Stimulated activated CD8-positive, alpha-beta memory T cell treated with anti-CD3 and anti-CD28 coated beads, Interleukin-12 subunit alpha, Interleukin-12 subunit beta, amount 100 ng/mL, for 24 hours (primary cell): Measurements from ENCODE around the gene LIMCH1.
"Not testable (repeated sequence)": the region's sequence is repeated elsewhere in the genome, so short reads cannot be mapped to it uniquely, and the experiment has no call there.

Experiments
- DNase-seq: peaks from one replicate; pipeline ENCODE4 v3.0.0-alpha.2; 2020; ENCODE audit errors: extremely low read depth

The LIMCH1 gene

GRCh38 chr4:41727861-41728572, 190.1 kb downstream of the LIMCH1 start:
- no peak for DNase-seq

GRCh38 chr4:41728573-41728913, 190.6 kb downstream of the LIMCH1 start:
- no peak for DNase-seq

- DNase-seq: no peak
Measured at GRCh38 chr4:41731569-41732126, 193.7 kb downstream of the LIMCH1 start.

- no peak for DNase-seq
Measured at GRCh38 chr4:41734371-41734770, 196.4 kb downstream of the LIMCH1 start.

GRCh38 chr4:41737491-41737890, 199.5 kb downstream of the LIMCH1 start:
- not testable (repeated sequence) for DNase-seq

DNA sequence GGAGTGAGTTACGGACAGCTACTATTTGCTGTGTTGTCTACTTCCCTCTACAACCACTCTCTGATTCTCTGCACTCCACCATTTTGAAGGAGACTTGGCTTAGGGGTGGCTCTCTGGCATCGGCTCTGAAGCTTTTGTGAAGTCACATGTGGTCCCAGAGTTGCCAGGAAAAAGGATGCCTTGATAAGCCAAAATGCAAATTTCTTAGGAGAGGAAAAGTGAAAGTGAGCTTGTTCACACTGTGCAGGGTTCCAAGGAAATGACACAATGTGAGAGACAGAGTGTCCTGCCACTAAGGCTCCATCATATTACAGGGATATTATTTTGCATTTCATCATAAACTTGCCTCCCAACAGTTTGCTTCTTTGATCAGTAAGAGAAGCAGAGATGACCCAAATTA, 203.4 kb downstream of the LIMCH1 start:
- DNase-seq: no peak

- DNase-seq: no peak
Measured at GRCh38 chr4:41744572-41745291, 206.8 kb downstream of the LIMCH1 start.

GRCh38 chr4:41745292-41746024, 207.5 kb downstream of the LIMCH1 start:
- no peak for DNase-seq

DNA sequence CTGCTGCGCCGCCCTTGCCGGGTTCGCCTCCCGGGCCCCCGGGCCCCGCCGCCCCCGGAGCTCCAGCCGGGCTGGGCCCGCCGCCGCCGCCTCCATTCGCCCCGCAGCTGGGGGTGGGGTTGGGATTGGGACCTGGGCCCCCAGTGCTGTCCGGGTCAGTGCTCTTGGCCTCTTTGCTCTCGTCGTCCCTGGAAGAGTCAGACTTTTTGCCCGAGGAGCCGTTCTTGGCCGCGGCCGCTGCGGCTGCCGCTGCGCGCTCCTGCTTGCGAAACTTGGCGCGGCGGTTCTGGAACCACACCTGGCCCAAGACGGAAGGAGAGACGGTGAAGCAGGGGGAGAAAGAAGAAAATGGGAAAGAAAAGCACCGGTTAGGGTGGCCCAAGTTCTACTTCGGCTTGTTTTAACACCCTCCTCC, 208.1 kb downstream of the LIMCH1 start:
- DNase-seq: no peak

GRCh38 chr4:41746440-41747229, 208.7 kb downstream of the LIMCH1 start:
- no peak for DNase-seq

DNA sequence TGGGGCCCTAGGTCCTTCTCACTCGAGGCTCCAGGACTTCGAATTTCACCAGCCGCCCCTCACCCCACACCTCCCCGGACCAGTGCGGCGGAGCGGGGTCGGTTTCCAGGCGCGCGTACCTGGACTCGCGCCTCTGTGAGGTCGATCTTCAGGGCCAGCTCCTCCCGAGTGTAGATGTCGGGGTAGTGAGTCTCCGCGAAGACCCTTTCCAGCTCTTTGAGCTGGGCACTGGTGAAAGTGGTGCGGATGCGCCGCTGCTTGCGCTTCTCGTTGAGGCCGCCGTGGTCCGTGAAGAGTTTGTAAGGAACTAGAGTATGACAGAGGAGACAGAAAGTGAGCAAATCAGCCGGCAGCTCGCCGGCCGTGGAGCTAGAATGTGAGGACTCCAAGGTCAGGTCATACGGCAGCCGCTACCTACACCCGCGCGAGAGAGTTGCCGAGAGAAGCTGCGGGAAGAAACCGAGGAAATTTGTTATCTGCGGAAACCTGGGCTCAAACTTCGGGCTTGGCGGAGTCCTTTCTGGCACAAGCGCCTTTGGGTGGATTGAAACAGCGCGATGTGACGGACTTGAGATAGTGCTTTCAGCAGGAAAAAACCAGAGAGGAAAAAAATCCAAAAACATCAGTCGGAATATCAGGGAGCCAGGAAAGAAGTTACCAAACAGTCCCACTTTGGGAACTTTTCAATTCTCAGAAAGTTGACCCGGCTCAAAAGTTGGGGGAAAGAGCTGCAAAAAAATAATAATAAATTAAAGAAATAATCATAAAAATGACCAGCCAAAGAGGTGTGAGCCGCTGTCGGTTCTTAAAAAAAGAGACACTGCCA, 209.5 kb downstream of the LIMCH1 start:
- DNase-seq: no peak

DNA sequence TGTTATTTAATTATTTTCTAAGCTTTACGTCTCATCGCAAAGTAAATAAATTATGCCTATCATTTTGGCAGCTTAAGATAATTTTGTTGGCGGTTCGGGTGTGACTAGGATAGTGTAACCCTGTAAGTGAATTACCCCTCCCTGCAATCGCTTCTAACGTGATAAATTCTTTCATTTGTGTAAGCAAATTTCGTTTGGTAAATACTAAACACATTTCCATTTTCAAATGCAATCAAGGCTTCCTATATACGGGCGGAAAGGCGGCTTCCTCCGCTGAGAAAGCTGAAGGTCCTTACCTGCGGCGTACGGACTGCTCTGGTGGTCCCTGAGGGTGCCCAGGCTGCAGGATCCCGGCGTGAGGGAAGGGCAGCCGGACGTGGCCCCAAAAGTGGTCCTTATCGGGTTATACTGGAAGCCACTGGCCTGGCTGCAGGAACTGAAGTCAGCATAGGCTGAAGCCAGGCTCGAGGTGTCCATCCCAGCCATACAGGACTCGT, 210.2 kb downstream of the LIMCH1 start:
- no peak for DNase-seq

GRCh38 chr4:41748571-41749475, 210.9 kb downstream of the LIMCH1 start, which contains the start of gene PHOX2B:
Gene PHOX2B (minus strand): TSS chr4:41748725. CDS start chr4:41748610, 115 bp downstream.
- no peak for DNase-seq

DNA sequence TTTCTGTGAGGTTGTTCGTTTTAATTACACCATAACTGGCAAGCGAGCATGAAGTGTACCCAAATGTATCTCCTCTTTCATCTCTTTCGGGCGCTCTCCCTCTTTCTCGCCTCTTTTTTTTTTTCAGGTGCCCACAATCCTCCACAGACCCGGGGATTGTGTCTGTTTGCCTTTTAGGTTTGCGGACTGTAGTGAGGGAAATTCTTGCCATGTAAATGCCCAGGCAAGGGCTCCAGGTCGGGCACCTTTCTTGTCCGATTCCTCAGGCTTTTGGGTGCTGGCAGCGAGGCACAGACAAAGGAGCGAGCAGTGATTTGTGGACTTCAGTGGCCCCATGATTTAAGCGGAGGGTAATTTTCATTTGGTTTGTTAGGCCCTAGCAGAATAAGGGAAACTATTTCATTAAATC, 211.7 kb downstream of the LIMCH1 start:
- DNase-seq: no peak
